Right atrium auricular region (tissue), 2 donors: ENCODE measurements around the gene CFH. TPM values are rescaled to one million over a fixed set of nuclear protein-coding genes. Genes with fewer than 3 reads are reported as not detected.
A peak's percentile ranks its signal among the peaks of the same experiment; 100 is the strongest.

Source experiments
- DNase-seq: peaks from one replicate; pipeline ENCODE4 v3.0.0-alpha.2; 2019; ENCODE audit warnings: low spot score
- H3K27ac ChIP-seq, 2 donors: fragments of 200-600 bp; sonication (generic); 1 replicate in 1 of 2; 2 replicates in 1 of 2; pipeline ENCODE4 v1.5.1; 2016 to 2019
- H3K27me3 ChIP-seq, 2 donors: fragments of 200-600 bp; sonication (generic); one replicate each; pipeline versions ENCODE4 v1.5.1 to v1.6.0; 2017 to 2019
- H3K36me3 ChIP-seq: fragments of 200-600 bp; sonication (generic); one replicate; pipeline ENCODE4 v1.5.1; 2016
- H3K4me1 ChIP-seq, 2 donors: fragments of 200-600 bp; sonication (generic); one replicate each; pipeline versions ENCODE4 v1.5.1 to v1.6.0; 2017 to 2019
- H3K4me3 ChIP-seq, 2 donors: fragments of 200-600 bp; sonication (generic); 1 replicate in 1 of 2; 2 replicates in 1 of 2; pipeline ENCODE4 v1.5.1; 2017 to 2019; ENCODE audit warnings: mild to moderate bottlenecking in 1 of 2, moderate library complexity in 1 of 2
- H3K9me3 ChIP-seq, 2 donors: fragments of 200-600 bp; sonication (generic); one replicate each; pipeline ENCODE4 v1.5.1; 2019
- CTCF ChIP-seq, 2 donors: fragments of 200-600 bp; sonication (generic); IDR thresholded peaks; one replicate each; pipeline ENCODE4 v1.5.1; 2019; ENCODE audit warnings: antibody characterized with exemption in 2 of 2
- total RNA-seq, 2 donors: library from RNA; depleted of rRNA; stranded (reverse); fragments of >200 nt; gene quantifications; one replicate each; pipeline ENCODE4 v1.1.0, GENCODE V29; 2016

The CFH gene
- total RNA-seq, 2 donors from 2014 or later, result 88.1 to 271 TPM

GRCh38 chr1:196655494-196655893, 3.7 kb downstream of the CFH start:
- no peak for DNase-seq
- Histone ChIP-seq H3K9me3 (no peaks in the 10 kb centered on the region), H3K4me3 (no peak overlapping the region), H3K36me3 (no peaks in the 10 kb centered on the region), H3K27ac (no peak overlapping the region), H3K27me3 (no peaks in the 10 kb centered on the region), H3K4me1 (peaks cover 0 to 4% of the 10 kb centered on the region in 2 donors)
- TF ChIP-seq CTCF (IDR thresholded peaks at IDR 0.05), result no peak

- Histone ChIP-seq H3K27me3 (no peaks in the 10 kb centered on the region), H3K36me3 (no peaks in the 10 kb centered on the region), H3K9me3 (no peaks in the 10 kb centered on the region), H3K4me3 (no peak overlapping the region), H3K4me1 (no peaks in the 10 kb centered on the region), H3K27ac (no peak overlapping the region)
- DNase-seq, result no peak
- TF ChIP-seq CTCF (IDR thresholded peaks at IDR 0.05), result no peak
These were observed 7.6 kb downstream of the CFH start for GRCh38 chr1:196659471-196659870.

- no peaks in the 10 kb centered on the region for H3K36me3 ChIP-seq
- TF ChIP-seq CTCF (IDR thresholded peaks at IDR 0.05), result no peak
- DNase-seq, result no peak
- H3K4me1 ChIP-seq, result no peaks in the 10 kb centered on the region
- no peaks in the 10 kb centered on the region for H3K27me3 ChIP-seq
- H3K9me3 ChIP-seq, result no peaks in the 10 kb centered on the region
- no peak overlapping the region for H3K4me3 ChIP-seq
- no peak overlapping the region for H3K27ac ChIP-seq
These were observed 8.4 kb downstream of the CFH start for GRCh38 chr1:196660272-196660671.

DNA sequence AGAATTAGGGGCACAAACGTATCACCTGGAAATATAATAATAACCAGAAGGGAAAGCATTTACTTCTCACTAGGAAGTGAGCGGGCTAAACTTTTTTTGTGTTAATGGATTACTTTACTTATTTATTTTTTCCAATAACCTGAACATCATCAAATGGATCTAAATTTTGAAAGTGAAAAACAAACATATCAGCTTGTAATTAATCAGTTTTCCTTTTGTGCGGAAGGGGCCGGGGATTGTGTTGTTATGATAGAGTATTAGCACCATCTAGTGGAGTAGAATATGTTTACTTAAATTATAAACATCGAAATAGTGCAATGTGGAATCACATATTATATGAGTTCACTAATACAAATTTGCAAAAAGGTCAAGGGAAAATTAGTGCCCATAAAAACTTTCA, 9.0 kb downstream of the CFH start:
- no peak for DNase-seq
- no peaks in the 10 kb centered on the region for H3K4me1 ChIP-seq
- H3K27ac ChIP-seq, result no peak overlapping the region
- TF ChIP-seq CTCF (IDR thresholded peaks at IDR 0.05), result peak in 1 of 2 donors; percentile 70
- no peaks in the 10 kb centered on the region for H3K36me3 ChIP-seq
- no peaks in the 10 kb centered on the region for H3K9me3 ChIP-seq
- H3K4me3 ChIP-seq, result no peak overlapping the region
- no peaks in the 10 kb centered on the region for H3K27me3 ChIP-seq

DNA sequence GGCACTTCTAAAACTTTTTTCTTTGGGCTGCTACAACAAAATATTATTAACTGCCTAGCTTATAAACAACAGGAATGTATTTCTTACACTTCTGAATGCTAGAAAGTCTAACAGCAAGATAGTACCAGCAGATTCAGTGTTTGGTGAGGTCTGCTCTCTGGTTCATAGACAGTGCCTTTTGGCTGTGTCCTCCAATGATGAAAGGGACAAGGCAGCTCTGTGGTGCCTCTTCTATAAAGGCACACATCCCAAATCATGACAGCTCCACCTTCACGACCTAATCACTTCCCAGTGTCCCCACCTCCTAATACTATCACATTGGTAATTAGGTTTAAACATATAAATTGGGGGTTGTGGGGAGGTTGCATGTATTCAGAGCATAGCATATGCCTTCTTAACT, 9.5 kb downstream of the CFH start:
- H3K4me3 ChIP-seq, result no peak overlapping the region
- no peaks in the 10 kb centered on the region for H3K36me3 ChIP-seq
- no peak for DNase-seq
- no peaks in the 10 kb centered on the region for H3K9me3 ChIP-seq
- TF ChIP-seq CTCF (IDR thresholded peaks at IDR 0.05), result no peak
- H3K4me1 ChIP-seq, result no peaks in the 10 kb centered on the region
- H3K27ac ChIP-seq, result no peak overlapping the region
- no peaks in the 10 kb centered on the region for H3K27me3 ChIP-seq

- H3K9me3 ChIP-seq, result peaks cover 5 to 14% of the 10 kb centered on the region in 2 donors
- H3K36me3 ChIP-seq, result no peaks in the 10 kb centered on the region
- DNase-seq, result no peak
- no peaks in the 10 kb centered on the region for H3K4me1 ChIP-seq
- TF ChIP-seq CTCF (IDR thresholded peaks at IDR 0.05), result no peak
- no peak overlapping the region for H3K4me3 ChIP-seq
- H3K27me3 ChIP-seq, result no peaks in the 10 kb centered on the region
- H3K27ac ChIP-seq, result no peak overlapping the region
These were observed 15.3 kb downstream of the CFH start for GRCh38 chr1:196667131-196667530.
